Measurements from ENCODE around the gene RBM39.

Gene RBM39

GRCh38 chr20:35665949-35666288, 76.1 kb downstream of the RBM39 start:
- DNase-seq = no peak

GRCh38 chr20:35664466-35665206, 77.4 kb downstream of the RBM39 start, which contains the start of the genes CPNE1 and RBM12:
CPNE1 (minus strand) TSS chr20:35664900; CDS start chr20:35632923, 31,977 bp downstream.
RBM12 (minus strand) TSS chr20:35664900; CDS start chr20:35655322, 9,578 bp downstream.
- DNase-seq = peak; percentile 91 to 94

GRCh38 chr20:35663516-35664465, 78.3 kb downstream of the RBM39 start:
- peak; percentile 36 to 61 for DNase-seq

GRCh38 chr20:35662551-35662950, 79.5 kb downstream of the RBM39 start:
- no peak for DNase-seq

- no peak for DNase-seq
Measured at GRCh38 chr20:35661908-35662307, 80.2 kb downstream of the RBM39 start.

- DNase-seq = no peak
Measured at GRCh38 chr20:35661053-35661452, 81.0 kb downstream of the RBM39 start.

- DNase-seq = no peak
Measured at GRCh38 chr20:35660122-35660937, 81.7 kb downstream of the RBM39 start.

GRCh38 chr20:35657271-35657670, 84.8 kb downstream of the RBM39 start:
- DNase-seq = no peak

- no peak for DNase-seq
Measured at GRCh38 chr20:35654415-35654814, 87.6 kb downstream of the RBM39 start.

GRCh38 chr20:35653893-35654292, 88.2 kb downstream of the RBM39 start:
- DNase-seq = no peak

Measured in NCI-H2081 (cell line).